Neuronal stem cell (in vitro differentiated cells): Measurements from ENCODE around the gene TLL2.
A peak's percentile ranks its signal among the peaks of the same experiment; 100 is the strongest.

Experiments
- DNase-seq: peaks from one replicate; pipeline ENCODE4 v3.0.0-alpha.2; 2013; ENCODE audit warnings: low spot score
- H2AFZ ChIP-seq: one replicate; pipeline ENCODE4 v1.6.1; 2013; ENCODE audit warnings: mild to moderate bottlenecking, low read length, inconsistent platforms
- H2AK5ac ChIP-seq: 2 replicates; pipeline ENCODE4 v1.6.1; 2013; ENCODE audit warnings: low read depth, mild to moderate bottlenecking, inconsistent platforms, low read length, moderate library complexity, mixed read lengths
- H2BK120ac ChIP-seq: 2 replicates; pipeline ENCODE4 v1.6.1; 2013; ENCODE audit warnings: low read depth, mild to moderate bottlenecking, inconsistent platforms, low read length, moderate library complexity, mixed read lengths
- H2BK12ac ChIP-seq: one replicate; pipeline ENCODE4 v1.6.1; 2013; ENCODE audit warnings: low read length, inconsistent platforms
- H2BK15ac ChIP-seq: 2 replicates; pipeline ENCODE4 v1.6.1; 2013; ENCODE audit warnings: mild to moderate bottlenecking, low read length, inconsistent platforms, mixed read lengths
- H2BK5ac ChIP-seq: one replicate; pipeline ENCODE4 v1.6.1; 2013; ENCODE audit warnings: inconsistent platforms, mild to moderate bottlenecking, low read length, moderate library complexity
- H3K14ac ChIP-seq: one replicate; pipeline ENCODE4 v1.6.1; 2013; ENCODE audit warnings: low read length, inconsistent platforms
- H3K18ac ChIP-seq: 2 replicates; pipeline ENCODE4 v1.6.1; 2013; ENCODE audit warnings: low read length, inconsistent platforms
- H3K23ac ChIP-seq: 2 replicates; pipeline ENCODE4 v1.6.1; 2013; ENCODE audit warnings: low read depth, mild to moderate bottlenecking, mixed read lengths, low read length, inconsistent platforms; ENCODE audit not compliant: poor library complexity
- H3K27ac ChIP-seq: replicated peaks from 3 replicates; pipeline ENCODE4 v1.5.1; 2013; ENCODE audit warnings: low read length, inconsistent platforms
- H3K27me3 ChIP-seq, 3 experiments: 2 replicates each; pipeline ENCODE4 v1.6.1; 2013; ENCODE audit warnings: low read length in 3 of 3, mild to moderate bottlenecking in 2 of 3, inconsistent platforms in 1 of 3, low read depth in 1 of 3, mixed read lengths in 1 of 3, moderate library complexity in 1 of 3; ENCODE audit not compliant: control insufficient read depth in 3 of 3, insufficient read depth in 3 of 3
- H3K36me3 ChIP-seq, 2 donors: replicated peaks in 1 of 2; 2 replicates each; pipeline ENCODE4 v1.6.1; 2013; ENCODE audit warnings: low read length in 2 of 2; ENCODE audit not compliant: control insufficient read depth in 2 of 2, insufficient read depth in 2 of 2
- H3K4ac ChIP-seq: 2 replicates; pipeline ENCODE4 v1.6.1; 2013; ENCODE audit warnings: inconsistent platforms, mild to moderate bottlenecking, low read length, moderate library complexity
- H3K4me1 ChIP-seq, 2 donors: 1 replicate in 1 of 2; 2 replicates in 1 of 2; pipeline ENCODE4 v1.6.1; 2013; ENCODE audit warnings: low read length in 2 of 2, low read depth in 1 of 2; ENCODE audit not compliant: control insufficient read depth in 2 of 2, insufficient read depth in 1 of 2
- H3K4me2 ChIP-seq: one replicate; pipeline ENCODE4 v1.6.1; 2013; ENCODE audit warnings: mild to moderate bottlenecking, low read length, inconsistent platforms; ENCODE audit not compliant: insufficient read depth, poor library complexity, severe bottlenecking
- H3K4me3 ChIP-seq, 2 donors: 2 replicates each; pipeline ENCODE4 v1.5.1; 2013; ENCODE audit warnings: low read length in 2 of 2, mild to moderate bottlenecking in 2 of 2, inconsistent platforms in 1 of 2, moderate library complexity in 1 of 2
- H3K79me1 ChIP-seq: one replicate; pipeline ENCODE4 v1.6.1; 2013; ENCODE audit warnings: low read depth, mild to moderate bottlenecking, inconsistent platforms, low read length, moderate library complexity
- H3K9ac ChIP-seq: one replicate; pipeline ENCODE4 v1.6.1; 2013; ENCODE audit warnings: mild to moderate bottlenecking, low read depth, low read length, inconsistent platforms; ENCODE audit not compliant: poor library complexity
- H3K9me3 ChIP-seq, 2 donors: replicated peaks in 1 of 2; 2 replicates each; pipeline versions ENCODE3 to v1.6.1; 2013; ENCODE audit warnings: low read length in 2 of 2, mild to moderate bottlenecking in 2 of 2, inconsistent platforms in 1 of 2, low read depth in 1 of 2, mixed read lengths in 1 of 2, moderate library complexity in 1 of 2; ENCODE audit not compliant: control insufficient read depth in 2 of 2, insufficient read depth in 1 of 2
- H4K8ac ChIP-seq: one replicate; pipeline ENCODE4 v1.6.1; 2013; ENCODE audit warnings: low read depth, mild to moderate bottlenecking, inconsistent platforms, low read length, moderate library complexity
- H4K91ac ChIP-seq: one replicate; pipeline ENCODE4 v1.6.1; 2013; ENCODE audit warnings: low read length, low read depth, mild to moderate bottlenecking, inconsistent platforms; ENCODE audit not compliant: poor library complexity
- WGBS, 2 donors: extraction: QIAGEN DNeasy Blood & Tissue Kit; methylation state at CpG; one replicate each; pipeline ENCODE4 v1.1.7; 2013; ENCODE audit warnings: missing lambda C conversion rate in 2 of 2, mixed read lengths in 1 of 2; ENCODE audit not compliant: insufficient read length in 2 of 2, insufficient replicate concordance in 1 of 2; ENCODE audit errors: extremely low coverage in 2 of 2; 5-methylcytosine and 5-hydroxymethylcytosine counted together

The TLL2 gene

GRCh38 chr10:96448021-96448457 lies 65.7 kb downstream of the TLL2 start:
- Histone ChIP-seq H3K27me3 (no peaks in the 10 kb centered on the region), H2BK15ac (peak overlapping the region; percentile 23)

GRCh38 chr10:96446966-96447596 lies 66.6 kb downstream of the TLL2 start:
- H2BK5ac ChIP-seq, result no peak overlapping the region
- no peaks in the 10 kb centered on the region for H3K36me3 ChIP-seq
- H2BK120ac ChIP-seq, result no peak overlapping the region
- H2BK12ac ChIP-seq, result no peak overlapping the region
- H2AFZ ChIP-seq, result no peak overlapping the region
- no peaks in the 10 kb centered on the region for H3K79me1 ChIP-seq
- H3K9me3 ChIP-seq, result no peaks in the 10 kb centered on the region
- no peak overlapping the region for H3K9ac ChIP-seq
- H3K4me2 ChIP-seq, result no peak overlapping the region
- H4K8ac ChIP-seq, result no peak overlapping the region
- H3K4me3 ChIP-seq, result no peak overlapping the region
- WGBS, 2 donors, result no CpG with 5 or more reads among the region's 10 CpGs
- H3K18ac ChIP-seq, result peak overlapping the region; percentile 0
- H3K4me1 ChIP-seq, result peaks cover 14 to 24% of the 10 kb centered on the region in 2 donors
- H3K27ac ChIP-seq, result no peak overlapping the region
- H3K23ac ChIP-seq, result no peak overlapping the region
- H3K27me3 ChIP-seq, result no peaks in the 10 kb centered on the region
- H3K4ac ChIP-seq, result no peak overlapping the region
- H3K14ac ChIP-seq, result no peak overlapping the region
- H2AK5ac ChIP-seq, result no peak overlapping the region
- no peak overlapping the region for H2BK15ac ChIP-seq
- no peak overlapping the region for H4K91ac ChIP-seq
- no peak for DNase-seq

More at GRCh38 chr10:96448021-96448457, 65.7 kb downstream of the TLL2 start:
- Histone ChIP-seq H3K27ac (no peak overlapping the region), H3K4ac (no peak overlapping the region), H2BK5ac (no peak overlapping the region), H3K4me2 (no peak overlapping the region), H2BK120ac (no peak overlapping the region), H3K36me3 (no peaks in the 10 kb centered on the region), H3K9ac (no peak overlapping the region), H2AFZ (no peak overlapping the region), H2BK12ac (no peak overlapping the region), H3K18ac (no peak overlapping the region), H3K9me3 (no peaks in the 10 kb centered on the region), H2AK5ac (peak overlapping the region; percentile 48), H4K8ac (no peak overlapping the region), H3K4me3 (no peak overlapping the region), H4K91ac (no peak overlapping the region), H3K4me1 (peaks cover 11 to 19% of the 10 kb centered on the region in 2 donors), H3K23ac (no peak overlapping the region), H3K79me1 (no peaks in the 10 kb centered on the region), H3K14ac (no peak overlapping the region)
- no peak for DNase-seq
- no CpG with 5 or more reads among the region's 15 CpGs for WGBS, 2 donors

- H2AK5ac ChIP-seq, result no peak overlapping the region
- H3K23ac ChIP-seq, result no peak overlapping the region
- peaks cover 2 to 4% of the 10 kb centered on the region in 2 donors for H3K9me3 ChIP-seq
- no peak overlapping the region for H4K8ac ChIP-seq
- no peak overlapping the region for H2BK12ac ChIP-seq
- H3K4me3 ChIP-seq, result no peak overlapping the region
- no peak overlapping the region for H3K4me2 ChIP-seq
- no peak overlapping the region for H3K27ac ChIP-seq
- peaks cover 7 to 18% of the 10 kb centered on the region in 2 donors for H3K4me1 ChIP-seq
- no peak overlapping the region for H4K91ac ChIP-seq
- H3K79me1 ChIP-seq, result no peaks in the 10 kb centered on the region
- H2BK5ac ChIP-seq, result no peak overlapping the region
- no peak overlapping the region for H2BK15ac ChIP-seq
- no peak overlapping the region for H3K4ac ChIP-seq
- no peaks in the 10 kb centered on the region for H3K36me3 ChIP-seq
- DNase-seq, result no peak
- H3K9ac ChIP-seq, result no peak overlapping the region
- H2BK120ac ChIP-seq, result no peak overlapping the region
- peak overlapping the region; percentile 71 for H2AFZ ChIP-seq
- WGBS, 2 donors, result no CpG with 5 or more reads among the region's 13 CpGs
- no peak overlapping the region for H3K14ac ChIP-seq
- no peaks in the 10 kb centered on the region for H3K27me3 ChIP-seq
- no peak overlapping the region for H3K18ac ChIP-seq
Observed at GRCh38 chr10:96441987-96442643, 71.6 kb downstream of the TLL2 start.

GRCh38 chr10:96441322-96441885 lies 72.3 kb downstream of the TLL2 start:
- no peak overlapping the region for H3K18ac ChIP-seq
- WGBS, 2 donors, result no CpG with 5 or more reads among the region's 10 CpGs
- no peaks in the 10 kb centered on the region for H3K36me3 ChIP-seq
- no peak overlapping the region for H4K91ac ChIP-seq
- no peak overlapping the region for H2BK15ac ChIP-seq
- peaks cover 2 to 4% of the 10 kb centered on the region in 2 donors for H3K9me3 ChIP-seq
- H3K79me1 ChIP-seq, result no peaks in the 10 kb centered on the region
- H3K4me2 ChIP-seq, result no peak overlapping the region
- H3K27ac ChIP-seq, result no peak overlapping the region
- no peak overlapping the region for H3K4me3 ChIP-seq
- H4K8ac ChIP-seq, result no peak overlapping the region
- no peak overlapping the region for H3K23ac ChIP-seq
- no peak overlapping the region for H2BK12ac ChIP-seq
- H2AK5ac ChIP-seq, result no peak overlapping the region
- peaks cover 7 to 16% of the 10 kb centered on the region in 2 donors for H3K4me1 ChIP-seq
- no peak overlapping the region for H2BK5ac ChIP-seq
- H2AFZ ChIP-seq, result peak overlapping the region; percentile 71
- DNase-seq, result no peak
- H3K27me3 ChIP-seq, result no peaks in the 10 kb centered on the region
- H3K9ac ChIP-seq, result no peak overlapping the region
- no peak overlapping the region for H2BK120ac ChIP-seq
- no peak overlapping the region for H3K14ac ChIP-seq
- no peak overlapping the region for H3K4ac ChIP-seq
